Mononuclear cell (primary cell): ENCODE data around the gene SREBF1. TPM values are rescaled to one million over a fixed set of nuclear protein-coding genes. Genes with fewer than 3 reads are reported as not detected.

Experiments
- H3K27me3 ChIP-seq: 2 replicates; pipeline ENCODE4 v1.6.0; 2011; ENCODE audit warnings: low read length, control low read depth; ENCODE audit not compliant: insufficient read depth
- H3K4me1 ChIP-seq: 2 replicates; pipeline ENCODE4 v1.5.1; 2011; ENCODE audit warnings: mild to moderate bottlenecking, low read length, control low read depth; ENCODE audit not compliant: insufficient read depth
- H3K4me3 ChIP-seq: 2 replicates; pipeline ENCODE4 v1.5.1; 2011; ENCODE audit warnings: mild to moderate bottlenecking, low read length, moderate library complexity
- H3K9me3 ChIP-seq: 2 replicates; pipeline ENCODE4 v1.5.1; 2011; ENCODE audit warnings: low read depth, mild to moderate bottlenecking, control low read depth, low read length
- total RNA-seq: library from RNA; depleted of rRNA; stranded (reverse); fragments of >200 nt; gene quantifications from one replicate; pipeline ENCODE4 v1.2.3, GENCODE V29; 2012

SREBF1 gene
- total RNA-seq, 1 donor, result 61.9 TPM

- H3K4me1 ChIP-seq, result peaks cover 75% of the 10 kb centered on the region
- H3K9me3 ChIP-seq, result no peaks in the 10 kb centered on the region
- no peak overlapping the region for H3K4me3 ChIP-seq
- no peaks in the 10 kb centered on the region for H3K27me3 ChIP-seq
Observed at GRCh38 chr17:17824783-17825614, 11.8 kb downstream of the SREBF1 start.

DNA sequence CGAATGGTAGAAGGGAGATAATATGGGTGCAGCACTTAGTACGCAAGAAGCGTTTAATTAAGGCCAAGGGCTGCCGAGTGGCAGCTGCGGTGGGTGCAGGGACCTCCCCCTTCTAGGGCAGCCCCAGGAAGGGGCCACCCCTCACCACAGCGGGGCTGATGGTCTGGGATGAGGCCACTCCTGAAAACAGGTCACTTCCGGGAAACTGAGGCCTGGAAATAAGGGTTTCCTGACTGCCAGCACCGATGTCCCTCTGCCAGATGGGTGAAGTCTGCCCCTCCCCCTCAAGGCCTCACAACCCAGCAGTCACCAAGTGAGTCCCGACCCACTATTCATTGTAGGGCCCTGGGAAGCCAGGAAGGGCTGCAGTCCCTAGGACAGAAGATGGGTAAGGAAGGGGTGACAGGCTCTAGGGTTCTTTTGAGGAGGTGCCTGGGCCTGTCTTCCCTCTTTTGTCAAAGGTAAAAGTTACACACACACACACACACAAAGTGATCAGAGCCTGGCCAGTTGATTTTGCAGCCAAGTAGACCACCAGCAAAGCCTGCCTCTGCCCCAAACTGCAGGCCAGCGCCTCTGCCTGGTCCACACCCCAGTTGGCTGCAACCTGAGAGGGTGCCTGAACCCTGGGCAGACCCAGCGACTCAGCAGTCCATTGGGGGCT, 12.5 kb downstream of the SREBF1 start:
- Histone ChIP-seq H3K4me1 (peaks cover 82% of the 10 kb centered on the region), H3K9me3 (no peaks in the 10 kb centered on the region), H3K4me3 (peak overlapping the region; percentile 32), H3K27me3 (no peaks in the 10 kb centered on the region)

GRCh38 chr17:17823433-17824118, 13.2 kb downstream of the SREBF1 start:
- H3K27me3 ChIP-seq, result no peaks in the 10 kb centered on the region
- H3K9me3 ChIP-seq, result no peaks in the 10 kb centered on the region
- peak overlapping the region; percentile 32 for H3K4me3 ChIP-seq
- H3K4me1 ChIP-seq, result peaks cover 86% of the 10 kb centered on the region

GRCh38 chr17:17822616-17823015, 14.2 kb downstream of the SREBF1 start:
- no peak overlapping the region for H3K4me3 ChIP-seq
- H3K9me3 ChIP-seq, result no peaks in the 10 kb centered on the region
- H3K27me3 ChIP-seq, result no peaks in the 10 kb centered on the region
- peaks cover 83% of the 10 kb centered on the region for H3K4me1 ChIP-seq

- Histone ChIP-seq H3K27me3 (no peaks in the 10 kb centered on the region), H3K4me3 (no peak overlapping the region), H3K4me1 (peaks cover 79% of the 10 kb centered on the region), H3K9me3 (no peaks in the 10 kb centered on the region)
Observed at GRCh38 chr17:17822189-17822588, 14.6 kb downstream of the SREBF1 start.

DNA sequence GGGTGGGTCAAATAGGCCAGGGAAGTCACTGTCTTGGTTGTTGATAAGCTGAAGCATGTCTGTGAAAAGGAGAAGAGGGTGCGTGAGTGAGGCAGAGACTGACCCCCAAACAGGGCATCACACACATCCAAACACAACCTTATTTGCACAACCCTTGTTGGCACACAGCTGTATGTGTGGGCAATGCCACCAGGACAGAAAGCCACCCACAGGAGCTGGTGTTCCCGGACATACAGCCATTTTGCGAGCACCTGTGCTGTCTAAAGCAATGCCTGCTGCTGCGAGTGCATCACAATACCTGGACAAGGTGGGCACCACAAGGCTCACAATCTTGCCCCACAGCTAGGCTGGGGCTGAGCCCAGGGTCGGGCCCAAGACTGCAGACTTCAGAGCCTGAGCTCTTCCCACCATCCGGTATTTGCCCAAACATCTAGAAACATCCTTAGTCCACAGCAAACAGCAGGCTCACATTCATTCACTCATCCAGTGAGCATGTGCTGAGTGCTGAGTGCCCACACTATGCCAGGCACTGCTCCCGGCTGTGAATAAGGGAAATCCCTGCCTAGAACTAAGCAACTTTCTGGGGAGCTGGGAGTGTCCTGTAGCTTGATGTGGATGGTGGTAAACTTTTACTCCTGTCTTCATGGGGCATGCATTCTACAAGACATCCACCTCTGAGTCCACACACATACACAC, 16.2 kb downstream of the SREBF1 start:
- Histone ChIP-seq H3K9me3 (no peaks in the 10 kb centered on the region), H3K4me1 (peaks cover 63% of the 10 kb centered on the region), H3K4me3 (no peak overlapping the region), H3K27me3 (no peaks in the 10 kb centered on the region)

DNA sequence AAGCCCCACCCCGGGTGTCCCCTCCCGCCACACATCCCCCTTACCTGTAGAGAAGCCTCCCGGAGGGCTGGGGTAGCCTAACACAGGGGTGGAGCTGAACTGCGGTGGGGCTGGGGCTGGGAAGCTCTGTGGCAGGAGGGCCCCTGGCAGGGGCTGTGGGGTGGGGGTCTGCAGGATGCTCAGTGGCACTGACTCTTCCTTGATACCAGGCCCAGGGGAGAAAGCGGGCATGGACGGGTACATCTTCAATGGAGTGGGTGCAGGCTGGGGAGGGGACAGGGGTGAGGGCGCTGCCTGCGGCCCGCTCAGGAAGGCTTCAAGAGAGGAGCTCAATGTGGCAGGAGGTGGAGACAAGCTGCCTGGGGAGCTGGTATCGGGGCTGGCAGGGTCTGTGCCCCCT, 16.7 kb downstream of the SREBF1 start:
- no peak overlapping the region for H3K4me3 ChIP-seq
- H3K9me3 ChIP-seq, result no peaks in the 10 kb centered on the region
- H3K27me3 ChIP-seq, result no peaks in the 10 kb centered on the region
- H3K4me1 ChIP-seq, result peaks cover 58% of the 10 kb centered on the region

DNA sequence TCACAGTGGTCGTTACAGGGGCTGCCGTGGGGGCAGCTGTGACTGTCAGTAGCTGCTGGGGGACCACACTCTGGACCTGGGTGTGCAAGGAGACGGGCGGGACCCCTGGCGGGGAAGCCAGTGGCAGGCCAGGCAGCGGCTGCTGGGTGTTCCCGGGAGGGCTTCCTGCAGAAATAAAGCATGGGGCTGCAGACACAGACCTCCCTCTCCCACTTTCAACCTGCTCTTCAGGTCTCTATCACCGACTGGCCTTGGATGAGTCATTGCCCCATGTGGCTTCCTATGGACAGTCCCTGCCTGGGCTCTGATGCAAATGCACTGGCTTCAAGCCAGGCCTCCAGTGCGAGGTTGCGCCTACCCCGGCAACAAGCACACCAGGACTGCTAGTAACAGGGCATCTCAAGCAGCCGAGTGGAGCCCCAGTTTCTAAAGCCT, 17.2 kb downstream of the SREBF1 start:
- H3K4me3 ChIP-seq, result no peak overlapping the region
- H3K4me1 ChIP-seq, result peaks cover 54% of the 10 kb centered on the region
- H3K27me3 ChIP-seq, result no peaks in the 10 kb centered on the region
- no peaks in the 10 kb centered on the region for H3K9me3 ChIP-seq

GRCh38 chr17:17819111-17819510, 17.7 kb downstream of the SREBF1 start:
- Histone ChIP-seq H3K4me1 (peaks cover 49% of the 10 kb centered on the region), H3K9me3 (no peaks in the 10 kb centered on the region), H3K4me3 (no peak overlapping the region), H3K27me3 (no peaks in the 10 kb centered on the region)

DNA sequence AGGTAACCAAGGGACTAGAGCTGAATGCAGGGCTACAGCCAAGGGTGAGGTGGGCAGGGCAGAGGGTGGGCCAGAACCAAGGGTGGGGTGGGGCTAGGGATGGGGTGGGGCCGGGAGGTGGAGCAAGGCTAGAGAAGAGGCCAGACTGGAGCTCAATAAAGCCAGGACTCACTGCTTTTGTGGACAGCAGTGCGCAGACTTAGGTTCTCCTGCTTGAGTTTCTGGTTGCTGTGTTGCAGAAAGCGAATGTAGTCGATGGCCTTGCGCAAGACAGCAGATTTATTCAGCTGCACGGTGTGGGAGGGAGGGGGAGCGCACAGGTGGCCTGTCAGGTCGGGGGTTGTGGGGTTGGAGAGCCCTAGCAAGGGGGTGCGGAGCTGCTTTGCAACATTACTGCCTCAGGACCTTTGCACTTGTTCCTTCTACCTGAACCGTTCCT, 18.7 kb downstream of the SREBF1 start:
- Histone ChIP-seq H3K27me3 (no peaks in the 10 kb centered on the region), H3K9me3 (no peaks in the 10 kb centered on the region), H3K4me1 (peaks cover 42% of the 10 kb centered on the region), H3K4me3 (no peak overlapping the region)

GRCh38 chr17:17817552-17817947, 19.2 kb downstream of the SREBF1 start:
- no peaks in the 10 kb centered on the region for H3K27me3 ChIP-seq

GRCh38 chr17:17816831-17817551, 19.8 kb downstream of the SREBF1 start:
- Histone ChIP-seq H3K4me1 (peaks cover 38% of the 10 kb centered on the region), H3K4me3 (no peak overlapping the region), H3K27me3 (no peaks in the 10 kb centered on the region), H3K9me3 (no peaks in the 10 kb centered on the region)

More at GRCh38 chr17:17817552-17817947, 19.2 kb downstream of the SREBF1 start:
- H3K4me1 ChIP-seq, result peaks cover 38% of the 10 kb centered on the region
- H3K4me3 ChIP-seq, result no peak overlapping the region
- H3K9me3 ChIP-seq, result no peaks in the 10 kb centered on the region

DNA sequence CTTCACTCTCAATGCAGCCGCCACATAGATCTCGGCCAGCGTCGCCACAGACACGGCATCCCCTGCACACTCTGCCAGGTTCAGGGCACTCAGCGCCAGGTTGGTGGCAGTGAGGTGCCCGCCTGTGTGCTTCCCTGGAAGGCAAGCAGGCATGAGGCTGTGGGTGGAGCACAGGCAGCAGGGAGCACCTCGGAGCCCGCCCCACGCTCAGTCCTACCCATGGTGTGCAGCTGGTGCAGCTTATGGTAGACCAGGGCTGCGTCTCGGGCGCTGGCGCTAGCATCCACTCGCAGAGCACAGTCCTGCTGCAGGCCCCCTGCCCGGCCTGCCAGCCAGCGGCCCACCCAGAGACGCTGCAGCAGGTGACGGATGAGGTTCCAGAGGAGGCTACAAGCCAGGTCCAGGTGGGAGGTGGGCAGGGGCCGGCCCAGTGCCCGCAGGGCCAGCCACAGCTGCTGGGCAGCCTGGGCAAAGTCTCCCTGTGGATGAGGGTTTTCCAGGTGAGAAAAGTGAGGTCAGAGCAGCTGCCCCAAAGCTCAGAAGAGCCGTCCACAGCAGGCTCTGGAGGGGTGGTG, 20.5 kb downstream of the SREBF1 start:
- Histone ChIP-seq H3K9me3 (no peaks in the 10 kb centered on the region), H3K4me1 (peaks cover 31% of the 10 kb centered on the region), H3K4me3 (no peak overlapping the region), H3K27me3 (no peaks in the 10 kb centered on the region)
